ENCODE data around the gene FAM200C. TPM values are rescaled to one million over a fixed set of nuclear protein-coding genes. Genes with fewer than 3 reads are reported as not detected.

The FAM200C gene
- total and polyA plus RNA-seq, 10 of the 15 experiments (the other 5 are each of a cell fraction or from before 2014, with no cell fraction given), result 1.0 to 5.4 (median 2.2) TPM

DNA sequence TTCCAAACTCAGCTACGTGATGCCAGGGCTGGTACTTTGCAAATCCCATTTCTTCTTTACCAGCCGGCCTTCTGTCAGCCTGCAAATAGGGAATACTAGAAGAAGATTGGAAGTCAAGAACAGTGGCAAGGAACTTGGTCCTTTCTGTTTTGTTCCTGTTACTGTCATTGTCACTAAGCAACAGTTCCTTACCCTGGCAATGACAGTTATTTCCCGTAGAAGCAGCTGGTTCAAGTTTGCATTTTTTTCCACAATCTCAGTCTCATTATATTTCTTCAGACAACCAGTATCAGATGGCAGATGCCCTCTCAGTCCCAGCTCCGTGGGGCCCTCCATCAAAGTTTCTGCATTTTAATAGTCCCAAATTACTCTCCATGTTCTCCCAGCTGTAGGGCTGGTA is 20.3 kb downstream of the FAM200C start:
- Histone ChIP-seq H3K79me2 (ENCODE audit: control insufficient read depth, insufficient read depth, low read length) (no peaks in the 10 kb centered on the region), H2AFZ (ENCODE audit: control insufficient read depth, low read depth, low read length) (no peak overlapping the region), H3K9ac (ENCODE audit: control insufficient read depth, insufficient read depth, low read length) (no peak overlapping the region), H3K4me1 (ENCODE audit: control insufficient read depth, insufficient read depth, low read length) (no peaks in the 10 kb centered on the region), H3K4me3 (no peak overlapping the region), H3K27ac (ENCODE audit: control insufficient read depth, insufficient read depth) (no peak overlapping the region), H4K20me1 (ENCODE audit: control insufficient read depth, insufficient read depth) (no peaks in the 10 kb centered on the region), H3K4me2 (ENCODE audit: control insufficient read depth, insufficient read depth) (no peak overlapping the region), H3K36me3 (ENCODE audit: control insufficient read depth in 2 of 2, insufficient read depth in 2 of 2, low read length in 1 of 2) (no peaks in the 10 kb centered on the region), H3K9me3 (replicated peaks; ENCODE audit: control insufficient read depth, insufficient read depth, low read length) (no peaks in the 10 kb centered on the region), H3K27me3 (replicated peaks in 1 of 2; ENCODE audit: control insufficient read depth in 2 of 2, insufficient read depth in 2 of 2, low read length in 1 of 2) (peaks cover 0 to 5% of the 10 kb centered on the region in 2 experiments; a peak in 1 of 4 replicates)
- FAIRE-seq (no peak), DNase-seq (ENCODE audit: low read depth, low spot score) (no peak), ATAC-seq (no peak)
- BruUV-seq (replicated peaks), result no TSS peak
- intact Hi-C loops (cut with micrococcal nuclease; ENCODE audit: unreplicated experiment) (no loop called here), in situ Hi-C loops (cut with MboI) (no loop called here)
- WGBS (ENCODE audit: insufficient coverage, insufficient replicate concordance, low lambda C conversion rate, missing lambda C conversion rate), result 28% methylated on average over 4 of the region's 4 CpGs
- ChIA-PET SMC1A (ENCODE audit: uncharacterized antibody, unreplicated experiment) (interaction anchor here (1.2 to 5.8 kb wide), 2 partner anchors 12 to 16 kb away, joined by 4 to 42 read pairs; no protein-coding TSS in a partner anchor), POLR2A (no interaction called here), CTCF (interaction anchor here (0.6 to 2.0 kb wide), 5 partner anchors 10 to 313 kb away, joined by 3 to 12 read pairs (median 4); no protein-coding TSS in a partner anchor), RAD21 (ENCODE audit: unreplicated experiment) (interaction anchor here (1.0 kb wide), 1 partner anchor 11 kb away, joined by 4 read pairs; no protein-coding TSS in a partner anchor)
- TF ChIP-seq, protein P1, sequence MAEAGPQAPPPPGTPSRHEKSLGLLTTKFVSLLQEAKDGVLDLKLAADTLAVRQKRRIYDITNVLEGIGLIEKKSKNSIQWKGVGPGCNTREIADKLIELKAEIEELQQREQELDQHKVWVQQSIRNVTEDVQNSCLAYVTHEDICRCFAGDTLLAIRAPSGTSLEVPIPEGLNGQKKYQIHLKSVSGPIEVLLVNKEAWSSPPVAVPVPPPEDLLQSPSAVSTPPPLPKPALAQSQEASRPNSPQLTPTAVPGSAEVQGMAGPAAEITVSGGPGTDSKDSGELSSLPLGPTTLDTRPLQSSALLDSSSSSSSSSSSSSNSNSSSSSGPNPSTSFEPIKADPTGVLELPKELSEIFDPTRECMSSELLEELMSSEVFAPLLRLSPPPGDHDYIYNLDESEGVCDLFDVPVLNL (IDR thresholded peaks at IDR 0.05; ENCODE audit: low read depth, low read length), result no peak
- no peak for TF ChIP-seq KLF5 (IDR thresholded peaks at IDR 0.05; ENCODE audit: partially characterized antibody)
- TF ChIP-seq, protein P2, sequence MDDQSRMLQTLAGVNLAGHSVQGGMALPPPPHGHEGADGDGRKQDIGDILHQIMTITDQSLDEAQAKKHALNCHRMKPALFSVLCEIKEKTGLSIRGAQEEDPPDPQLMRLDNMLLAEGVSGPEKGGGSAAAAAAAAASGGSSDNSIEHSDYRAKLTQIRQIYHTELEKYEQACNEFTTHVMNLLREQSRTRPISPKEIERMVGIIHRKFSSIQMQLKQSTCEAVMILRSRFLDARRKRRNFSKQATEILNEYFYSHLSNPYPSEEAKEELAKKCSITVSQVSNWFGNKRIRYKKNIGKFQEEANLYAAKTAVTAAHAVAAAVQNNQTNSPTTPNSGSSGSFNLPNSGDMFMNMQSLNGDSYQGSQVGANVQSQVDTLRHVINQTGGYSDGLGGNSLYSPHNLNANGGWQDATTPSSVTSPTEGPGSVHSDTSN (IDR thresholded peaks at IDR 0.05; ENCODE audit: insufficient replicate concordance, low read depth, low read length), result no peak
- no peak for TF ChIP-seq STAT3 (IDR thresholded peaks at IDR 0.05; ENCODE audit: low read depth, low read length)
- TF ChIP-seq YBX1 (IDR thresholded peaks at IDR 0.05), result no peak
